Breast epithelium (tissue), 4 donors: ENCODE results near the gene RIT2. TPM values are rescaled to one million over a fixed set of nuclear protein-coding genes. Genes with fewer than 3 reads are reported as not detected.

Experiments
- DNase-seq, 2 donors: peaks; one replicate each; pipeline ENCODE4 v3.0.0-alpha.2; 2019; ENCODE audit warnings: low spot score in 2 of 2
- H3K27ac ChIP-seq, 2 donors: fragments of 200-600 bp; sonication (generic) in 1 of 2; one replicate each; pipeline ENCODE4 v1.5.1; 2016 to 2019; ENCODE audit warnings: mild to moderate bottlenecking in 1 of 2
- H3K27me3 ChIP-seq, 2 donors: fragments of 200-600 bp; sonication (generic) in 1 of 2; one replicate each; pipeline versions ENCODE4 v1.5.1 to v1.6.0; 2017 to 2019; ENCODE audit warnings: control low read depth in 1 of 2, mild to moderate bottlenecking in 1 of 2
- H3K36me3 ChIP-seq: fragments of 200-600 bp; one replicate; pipeline ENCODE4 v1.5.1; 2019
- H3K4me1 ChIP-seq, 2 donors: fragments of 200-600 bp; sonication (generic); one replicate each; pipeline ENCODE4 v1.5.1; 2016 to 2019; ENCODE audit warnings: control low read depth in 1 of 2
- H3K4me3 ChIP-seq, 3 donors: fragments of 200-600 bp; sonication (generic); 1 replicate in 2 of 3; 2 replicates in 1 of 3; pipeline ENCODE4 v1.5.1; 2016 to 2019; ENCODE audit warnings: mild to moderate bottlenecking in 3 of 3, moderate library complexity in 2 of 3
- H3K9me3 ChIP-seq, 2 donors: fragments of 200-600 bp; sonication (generic) in 1 of 2; one replicate each; pipeline ENCODE4 v1.5.1; 2016 to 2019; ENCODE audit warnings: control low read depth in 1 of 2
- CTCF ChIP-seq, 3 donors: fragments of 450-650 bp; IDR thresholded peaks; one replicate each; pipeline ENCODE4 v1.5.1; 2016 to 2017; ENCODE audit warnings: antibody characterized with exemption in 3 of 3, mild to moderate bottlenecking in 3 of 3, moderate library complexity in 3 of 3
- POLR2A ChIP-seq: fragments of 450-650 bp; IDR thresholded peaks from one replicate; pipeline ENCODE4 v1.6.1; 2016; ENCODE audit warnings: antibody characterized with exemption, mild to moderate bottlenecking, moderate library complexity
- POLR2AphosphoS5 ChIP-seq, 3 donors: sonication (generic); formaldehyde crosslinking; IDR thresholded peaks; one replicate each; pipeline ENCODE4 v1.6.1; 2017; ENCODE audit warnings: antibody characterized with exemption in 3 of 3
- intact Hi-C: fragments of 100-400 bp; cut with DNase I; formaldehyde crosslinking; loops from one replicate; pipeline ENCODE4 v1.15.1; 2023; ENCODE audit warnings: low total_unique reads
- total RNA-seq, 3 donors: library from RNA; depleted of rRNA; stranded (reverse); fragments of >200 nt; gene quantifications; one replicate each; pipeline ENCODE4 v1.1.0, GENCODE V29; 2016

The RIT2 gene
- total RNA-seq, 3 donors from 2014 or later = not detected

GRCh38 chr18:42921226-42921737 is 194.2 kb downstream of the RIT2 start:
- intact Hi-C loops = no loop called here
- no peaks in the 10 kb centered on the region for H3K4me1 ChIP-seq
- no peak overlapping the region for H3K27ac ChIP-seq
- no peaks in the 10 kb centered on the region for H3K27me3 ChIP-seq
- no peak overlapping the region for H3K4me3 ChIP-seq
- no peak for TF ChIP-seq CTCF (IDR thresholded peaks at IDR 0.05)
- no peak for TF ChIP-seq POLR2AphosphoS5 (IDR thresholded peaks at IDR 0.05)
- TF ChIP-seq POLR2A = no peak
- H3K36me3 ChIP-seq = no peaks in the 10 kb centered on the region
- DNase-seq = no peak
- no peaks in the 10 kb centered on the region for H3K9me3 ChIP-seq

- no peak for DNase-seq
- no peak for TF ChIP-seq CTCF (IDR thresholded peaks at IDR 0.05)
- TF ChIP-seq POLR2AphosphoS5 (IDR thresholded peaks at IDR 0.05) = no peak
- TF ChIP-seq POLR2A = no peak
- Histone ChIP-seq H3K4me1 (no peaks in the 10 kb centered on the region), H3K27ac (no peak overlapping the region), H3K9me3 (no peaks in the 10 kb centered on the region), H3K4me3 (no peak overlapping the region), H3K27me3 (no peaks in the 10 kb centered on the region), H3K36me3 (no peaks in the 10 kb centered on the region)
- intact Hi-C loops = no loop called here
Observed at GRCh38 chr18:42920621-42921020, 194.9 kb downstream of the RIT2 start.

- Histone ChIP-seq H3K36me3 (no peaks in the 10 kb centered on the region), H3K4me1 (no peaks in the 10 kb centered on the region), H3K27ac (no peak overlapping the region), H3K9me3 (no peaks in the 10 kb centered on the region), H3K4me3 (no peak overlapping the region), H3K27me3 (no peaks in the 10 kb centered on the region)
- DNase-seq = no peak
- TF ChIP-seq POLR2AphosphoS5 (IDR thresholded peaks at IDR 0.05) = no peak
- no peak for TF ChIP-seq CTCF (IDR thresholded peaks at IDR 0.05)
- intact Hi-C loops = loop anchor here (5.0 kb wide), 1 partner anchor 277 kb away; no protein-coding TSS in a partner anchor
Observed at GRCh38 chr18:42915299-42915698, 200.2 kb downstream of the RIT2 start.

- Histone ChIP-seq H3K27ac (no peak overlapping the region), H3K4me1 (no peaks in the 10 kb centered on the region), H3K36me3 (no peaks in the 10 kb centered on the region), H3K9me3 (no peaks in the 10 kb centered on the region), H3K27me3 (no peaks in the 10 kb centered on the region), H3K4me3 (no peak overlapping the region)
- intact Hi-C loops = no loop called here
- TF ChIP-seq POLR2A = no peak
- no peak for TF ChIP-seq POLR2AphosphoS5 (IDR thresholded peaks at IDR 0.05)
- TF ChIP-seq CTCF (IDR thresholded peaks at IDR 0.05) = no peak
- no peak for DNase-seq
Observed at GRCh38 chr18:42914476-42914875, 201.0 kb downstream of the RIT2 start.

GRCh38 chr18:42909095-42909494 is 206.4 kb downstream of the RIT2 start:
- H3K27me3 ChIP-seq = no peaks in the 10 kb centered on the region
- H3K4me1 ChIP-seq = no peaks in the 10 kb centered on the region
- intact Hi-C loops = no loop called here
- no peak overlapping the region for H3K27ac ChIP-seq
- H3K4me3 ChIP-seq = no peak overlapping the region
- DNase-seq = no peak
- H3K36me3 ChIP-seq = no peaks in the 10 kb centered on the region
- TF ChIP-seq POLR2AphosphoS5 (IDR thresholded peaks at IDR 0.05) (no peak), CTCF (IDR thresholded peaks at IDR 0.05) (no peak), POLR2A (no peak)
- H3K9me3 ChIP-seq = no peaks in the 10 kb centered on the region
